ENCODE results near the gene NMRK2. TPM values are rescaled to one million over a fixed set of nuclear protein-coding genes. Genes with fewer than 3 reads are reported as not detected.
A peak's percentile ranks its signal among the peaks of the same experiment; 100 is the strongest.

NMRK2 gene
- total and polyA plus RNA-seq, 2 of the 13 experiments (the other 11 are each of a cell fraction or from before 2014, with no cell fraction given), result not detected

- TF ChIP-seq ADNP (CRISPR knock-in tag; IDR thresholded peaks at IDR 0.05) (no peak), SKIL (CRISPR knock-in tag; IDR thresholded peaks at IDR 0.05; ENCODE audit: borderline replicate concordance) (peak; percentile 60; the same call in 1 of the 2 replicates), REXO4 (CRISPR knock-in tag; IDR thresholded peaks at IDR 0.05; ENCODE audit: borderline replicate concordance) (0 out of 2 replicates have a peak, but pooled peaks have one; percentile 48), MAFF (IDR thresholded peaks at IDR 0.05; ENCODE audit: low read depth, low read length) (peak; percentile 93), KLF6 (CRISPR knock-in tag; IDR thresholded peaks at IDR 0.05) (peak; percentile 91)
Measured at GRCh38 chr19:3984908-3985642, 52.2 kb downstream of the NMRK2 start, which contains the start of gene EEF2 (continued).

DNA sequence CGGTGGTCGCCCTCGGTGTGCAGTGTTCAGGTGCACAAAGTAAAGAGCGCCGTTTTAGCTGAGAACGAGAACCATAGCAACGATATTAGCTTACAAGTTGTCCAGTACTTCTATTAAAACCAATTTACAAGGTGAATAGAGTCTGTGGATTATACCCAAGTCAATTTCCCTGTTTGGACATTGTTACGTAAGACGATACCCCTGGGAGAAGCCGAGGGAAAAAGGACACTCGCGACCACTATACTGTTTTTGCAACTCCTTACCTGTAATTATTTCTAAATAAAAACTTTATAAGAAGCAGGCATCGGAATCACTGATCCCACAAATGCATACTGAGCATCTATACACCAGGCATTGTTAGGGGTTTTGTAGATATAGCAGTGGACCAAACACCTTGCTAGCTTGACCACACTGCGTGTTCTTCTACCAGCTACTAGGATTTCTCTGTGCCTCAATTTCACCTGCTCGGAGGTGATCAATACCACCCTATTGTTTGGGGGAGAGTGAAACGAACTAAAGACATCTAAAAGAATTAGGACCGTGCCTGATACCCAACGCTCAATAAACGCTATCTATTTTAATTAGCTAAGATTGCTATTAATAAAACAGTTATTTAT is 52.9 kb downstream of the NMRK2 start:
- WGBS (ENCODE audit: low lambda C conversion rate), result under 1% methylated on average over 19 of the region's 19 CpGs
- H2AFZ ChIP-seq (ENCODE audit: low read length), result peak overlapping the region; percentile 82
- CTCF ChIA-PET (ENCODE audit: low intra/inter-chr PET ratio, low total read pairs), result interaction anchor here (0.7 to 1.3 kb wide), 2 partner anchors 154 to 219 kb away, joined by 3 to 6 read pairs; no protein-coding TSS in a partner anchor
- peak overlapping the region; percentile 89 for H3K4me2 ChIP-seq (ENCODE audit: low read depth, low read length)
- peaks cover 35 to 40% of the 10 kb centered on the region in 2 experiments for H3K36me3 ChIP-seq (replicated peaks in 1 of 2; ENCODE audit: control insufficient read depth in 1 of 2, insufficient read depth in 2 of 2, low read length in 2 of 2)
- peaks cover 43% of the 10 kb centered on the region for H3K79me2 ChIP-seq (ENCODE audit: insufficient read depth, low read length)
- FAIRE-seq (no peak), ATAC-seq (no peak), DNase-seq (ENCODE audit: low spot score) (no peak)
- H3K9me3 ChIP-seq (ENCODE audit: low read length), result no peaks in the 10 kb centered on the region
- peaks cover 45% of the 10 kb centered on the region for H4K20me1 ChIP-seq (ENCODE audit: insufficient read depth, low read length)
- POLR2A ChIA-PET, result interaction anchor here (0.7 to 7.4 kb wide), 12 partner anchors 10 to 223 kb away, joined by 3 to 118 read pairs (median 8); partner anchors contain the start of genes DAPK3, MRPL54, PIAS4 and ZBTB7A
- BruUV-seq (replicated peaks), result no TSS peak
- intact Hi-C loops (cut with micrococcal nuclease; ENCODE audit: unreplicated experiment) (loop anchor here (1.0 kb wide), 1 partner anchor 219 kb away; no protein-coding TSS in a partner anchor), in situ Hi-C loops (cut with HindIII; ENCODE audit: extremely low pct_ligation_motif_present, low pct_unique_long_range_greater_than_20kb) (loop anchor here (5.0 kb wide), 1 partner anchor 217 kb away; no protein-coding TSS in a partner anchor)
- H3K27ac ChIP-seq (ENCODE audit: extremely low read length, insufficient read depth, low read length), result peak overlapping the region; percentile 63
- no peaks in the 10 kb centered on the region; a peak in 1 of 5 replicates for H3K27me3 ChIP-seq (ENCODE audit: control insufficient read depth in 1 of 2, insufficient read depth in 2 of 2, low read length in 2 of 2)
- peak overlapping the region; percentile 56 to 100 (median 95) for H3K4me3 ChIP-seq (replicated peaks in 1 of 3; ENCODE audit: insufficient read depth in 1 of 3, low read depth in 2 of 3, low read length in 3 of 3)
- H3K4me1 ChIP-seq (ENCODE audit: insufficient read depth, low read length), result peaks cover 55% of the 10 kb centered on the region
- peak overlapping the region; percentile 52 for H3K9ac ChIP-seq (ENCODE audit: insufficient read depth, low read depth, low read length)
- TF ChIP-seq TARDBP (CRISPR knock-in tag; IDR thresholded peaks at IDR 0.05), result no peak
- no peak for TF ChIP-seq ISL2 (CRISPR knock-in tag; IDR thresholded peaks at IDR 0.05)
- peak; percentile 3 for TF ChIP-seq XRCC5 (optimal IDR thresholded peaks at IDR 0.05; ENCODE audit: low read length)
- TF ChIP-seq, protein P1, sequence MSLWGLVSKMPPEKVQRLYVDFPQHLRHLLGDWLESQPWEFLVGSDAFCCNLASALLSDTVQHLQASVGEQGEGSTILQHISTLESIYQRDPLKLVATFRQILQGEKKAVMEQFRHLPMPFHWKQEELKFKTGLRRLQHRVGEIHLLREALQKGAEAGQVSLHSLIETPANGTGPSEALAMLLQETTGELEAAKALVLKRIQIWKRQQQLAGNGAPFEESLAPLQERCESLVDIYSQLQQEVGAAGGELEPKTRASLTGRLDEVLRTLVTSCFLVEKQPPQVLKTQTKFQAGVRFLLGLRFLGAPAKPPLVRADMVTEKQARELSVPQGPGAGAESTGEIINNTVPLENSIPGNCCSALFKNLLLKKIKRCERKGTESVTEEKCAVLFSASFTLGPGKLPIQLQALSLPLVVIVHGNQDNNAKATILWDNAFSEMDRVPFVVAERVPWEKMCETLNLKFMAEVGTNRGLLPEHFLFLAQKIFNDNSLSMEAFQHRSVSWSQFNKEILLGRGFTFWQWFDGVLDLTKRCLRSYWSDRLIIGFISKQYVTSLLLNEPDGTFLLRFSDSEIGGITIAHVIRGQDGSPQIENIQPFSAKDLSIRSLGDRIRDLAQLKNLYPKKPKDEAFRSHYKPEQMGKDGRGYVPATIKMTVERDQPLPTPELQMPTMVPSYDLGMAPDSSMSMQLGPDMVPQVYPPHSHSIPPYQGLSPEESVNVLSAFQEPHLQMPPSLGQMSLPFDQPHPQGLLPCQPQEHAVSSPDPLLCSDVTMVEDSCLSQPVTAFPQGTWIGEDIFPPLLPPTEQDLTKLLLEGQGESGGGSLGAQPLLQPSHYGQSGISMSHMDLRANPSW (CRISPR knock-in tag; IDR thresholded peaks at IDR 0.05; ENCODE audit: borderline replicate concordance), result 0 out of 2 replicates have a peak, but pooled peaks have one; percentile 15
- TF ChIP-seq GMEB2 (CRISPR knock-in tag; IDR thresholded peaks at IDR 0.05; ENCODE audit: low read depth), result no peak
- TF ChIP-seq, protein P2, sequence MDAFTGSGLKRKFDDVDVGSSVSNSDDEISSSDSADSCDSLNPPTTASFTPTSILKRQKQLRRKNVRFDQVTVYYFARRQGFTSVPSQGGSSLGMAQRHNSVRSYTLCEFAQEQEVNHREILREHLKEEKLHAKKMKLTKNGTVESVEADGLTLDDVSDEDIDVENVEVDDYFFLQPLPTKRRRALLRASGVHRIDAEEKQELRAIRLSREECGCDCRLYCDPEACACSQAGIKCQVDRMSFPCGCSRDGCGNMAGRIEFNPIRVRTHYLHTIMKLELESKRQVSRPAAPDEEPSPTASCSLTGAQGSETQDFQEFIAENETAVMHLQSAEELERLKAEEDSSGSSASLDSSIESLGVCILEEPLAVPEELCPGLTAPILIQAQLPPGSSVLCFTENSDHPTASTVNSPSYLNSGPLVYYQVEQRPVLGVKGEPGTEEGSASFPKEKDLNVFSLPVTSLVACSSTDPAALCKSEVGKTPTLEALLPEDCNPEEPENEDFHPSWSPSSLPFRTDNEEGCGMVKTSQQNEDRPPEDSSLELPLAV (CRISPR knock-in tag; conservative IDR thresholded peaks at IDR 0.05; ENCODE audit: low read depth), result no peak
- TF ChIP-seq ZBTB7B (CRISPR knock-in tag; IDR thresholded peaks at IDR 0.05), result 0 out of 2 replicates have a peak, but pooled peaks have one; percentile 30
